ENCODE data around the gene ABHD17C.
A peak's percentile ranks its signal among the peaks of the same experiment; 100 is the strongest.
"Not testable (repeated sequence)": the region's sequence is repeated elsewhere in the genome, so short reads cannot be mapped to it uniquely, and the experiment has no call there.

The ABHD17C gene

DNA sequence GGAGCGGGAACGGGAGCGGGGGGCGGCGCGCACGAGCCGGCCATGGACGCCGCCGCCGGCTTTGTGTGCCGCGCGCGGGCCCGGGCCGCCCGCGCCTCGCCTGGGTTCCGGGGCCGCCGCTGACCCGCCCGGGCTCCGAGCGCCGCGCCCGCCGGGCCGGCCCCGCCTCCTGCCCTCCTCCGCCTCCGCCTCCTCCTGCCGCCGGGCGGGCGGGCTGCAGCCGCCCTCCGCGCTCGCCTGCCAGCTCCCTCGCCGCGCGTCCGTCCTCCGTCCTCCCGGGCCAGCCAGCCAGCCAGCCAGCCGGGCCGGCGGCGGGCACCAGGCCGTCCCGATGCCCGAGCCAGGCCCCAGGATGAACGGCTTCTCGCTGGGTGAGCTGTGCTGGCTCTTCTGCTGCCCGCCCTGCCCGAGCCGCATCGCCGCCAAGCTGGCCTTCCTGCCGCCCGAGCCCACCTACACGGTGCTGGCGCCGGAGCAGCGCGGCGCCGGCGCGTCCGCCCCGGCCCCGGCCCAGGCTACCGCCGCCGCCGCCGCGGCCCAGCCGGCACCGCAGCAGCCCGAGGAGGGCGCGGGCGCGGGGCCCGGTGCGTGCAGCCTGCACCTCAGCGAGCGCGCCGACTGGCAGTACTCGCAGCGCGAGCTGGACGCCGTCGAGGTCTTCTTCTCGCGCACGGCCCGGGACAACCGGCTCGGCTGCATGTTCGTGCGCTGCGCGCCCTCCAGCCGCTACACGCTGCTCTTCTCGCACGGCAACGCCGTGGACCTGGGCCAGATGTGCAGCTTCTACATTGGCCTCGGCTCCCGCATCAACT is at the start of gene ABHD17C:
Gene ABHD17C (plus strand): TSS at position 212 of the 812 bp plus-strand sequence. CDS start 120 bp downstream, at position 332.
- peak; percentile 79 for DNase-seq (ENCODE audit: low spot score)

DNA sequence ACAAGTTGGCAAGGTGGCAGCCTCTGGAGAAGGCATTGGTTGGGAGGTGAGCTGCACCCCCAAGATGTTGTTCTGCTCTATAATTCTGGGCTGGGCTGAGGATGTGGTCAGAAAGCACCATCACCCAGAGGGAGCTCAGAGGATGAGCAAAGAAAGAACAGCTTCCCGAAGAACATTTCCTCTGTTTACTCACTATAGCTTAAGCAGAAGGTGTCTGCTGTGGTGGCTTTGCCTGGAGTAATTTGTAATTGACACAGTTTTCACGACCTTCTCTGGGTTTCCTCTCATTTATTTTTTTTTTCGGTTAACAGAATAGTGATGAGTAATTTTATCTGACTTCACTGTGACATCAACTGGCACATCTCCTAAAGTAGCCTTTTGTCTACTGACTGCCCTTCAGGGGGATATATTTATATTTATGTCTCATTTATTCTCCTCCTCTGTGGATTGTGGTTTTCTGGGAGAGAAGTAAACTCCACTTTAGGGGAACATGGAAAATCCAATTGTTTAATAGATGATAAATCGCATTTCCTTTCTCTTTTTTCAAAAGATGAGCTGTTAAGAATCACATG is 49.5 kb upstream of the ABHD17C start:
- no peak for DNase-seq (ENCODE audit: low spot score)

DNA sequence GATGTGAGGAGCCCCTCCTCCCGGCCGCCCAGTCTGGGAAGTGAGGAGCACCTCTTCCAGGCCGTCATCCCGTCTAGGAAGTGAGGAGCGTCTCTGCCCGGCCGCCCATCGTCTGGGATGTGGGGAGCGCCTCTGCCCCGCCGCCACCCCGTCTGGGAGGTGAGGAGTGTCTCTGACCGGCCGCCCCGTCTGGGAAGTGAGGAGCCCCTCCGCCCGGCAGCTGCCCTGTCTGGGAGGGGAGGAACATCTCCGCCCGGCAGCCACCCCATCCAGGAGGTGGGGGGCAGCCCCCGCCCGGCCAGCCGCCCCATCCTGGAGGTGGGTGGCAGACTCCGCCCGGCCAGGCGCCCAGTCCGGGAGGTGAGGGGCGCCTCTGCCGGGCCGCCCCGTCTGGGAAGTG is 47.7 kb upstream of the ABHD17C start:
- not testable (repeated sequence) for DNase-seq (ENCODE audit: low spot score)

DNA sequence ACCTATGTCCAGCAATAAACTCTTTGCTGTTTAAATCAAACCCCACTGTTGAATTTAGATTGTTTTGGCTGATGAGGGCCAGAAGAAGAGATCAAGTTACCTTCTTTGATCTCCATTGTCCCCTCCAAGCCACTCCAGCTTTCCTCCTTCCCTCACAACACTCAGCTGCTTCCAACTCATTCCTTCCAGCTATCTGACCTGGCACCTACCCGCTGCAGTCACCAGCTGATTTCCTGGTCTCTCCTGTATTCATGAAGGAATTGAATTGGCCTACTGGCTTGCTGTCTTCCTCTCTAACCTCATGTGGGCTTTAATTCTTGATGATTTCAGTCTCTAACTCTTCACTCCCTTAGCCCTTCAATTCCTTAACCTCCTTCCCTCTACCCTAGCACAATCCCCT is 40.8 kb upstream of the ABHD17C start:
- no peak for DNase-seq (ENCODE audit: low spot score)

DNA sequence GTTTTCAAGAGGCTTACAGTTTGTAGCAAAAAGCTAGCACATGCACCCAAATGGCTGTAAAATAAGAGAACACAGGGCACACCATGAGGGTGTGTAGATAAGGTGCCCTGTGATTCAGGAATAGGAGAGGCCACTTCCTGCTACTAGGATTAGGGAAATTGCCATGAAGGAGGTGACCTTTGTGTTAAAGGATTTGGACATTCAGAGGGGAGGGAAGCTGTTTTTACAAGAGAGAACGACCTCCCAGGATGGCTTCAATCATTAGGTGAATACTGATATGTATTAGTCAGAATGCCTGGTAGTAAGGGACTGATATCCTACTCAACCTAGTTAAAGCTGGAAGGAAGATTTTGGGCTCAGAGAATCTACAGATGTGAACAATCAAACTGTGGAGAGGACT is 35.7 kb upstream of the ABHD17C start:
- DNase-seq (ENCODE audit: low spot score) = no peak

DNA sequence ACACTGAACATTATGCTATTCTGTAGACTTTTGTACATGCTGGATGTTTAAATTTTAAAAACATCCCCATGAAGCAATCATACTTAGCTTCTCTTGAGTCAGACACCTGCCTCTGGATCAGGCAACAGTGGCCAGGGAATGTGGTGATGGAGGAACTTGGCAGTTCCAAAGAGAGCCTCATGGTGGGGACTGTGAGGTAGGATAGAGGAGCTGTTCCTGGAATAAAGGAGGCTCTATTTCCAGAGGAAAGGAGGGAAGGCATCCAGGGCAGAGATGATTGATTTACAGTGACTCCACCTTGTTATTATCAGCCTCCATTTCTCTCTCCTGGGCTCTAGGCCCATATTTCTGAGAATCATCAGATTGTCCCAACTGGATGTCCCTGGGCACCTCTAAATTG is 35.0 kb upstream of the ABHD17C start:
- no peak for DNase-seq (ENCODE audit: low spot score)

DNA sequence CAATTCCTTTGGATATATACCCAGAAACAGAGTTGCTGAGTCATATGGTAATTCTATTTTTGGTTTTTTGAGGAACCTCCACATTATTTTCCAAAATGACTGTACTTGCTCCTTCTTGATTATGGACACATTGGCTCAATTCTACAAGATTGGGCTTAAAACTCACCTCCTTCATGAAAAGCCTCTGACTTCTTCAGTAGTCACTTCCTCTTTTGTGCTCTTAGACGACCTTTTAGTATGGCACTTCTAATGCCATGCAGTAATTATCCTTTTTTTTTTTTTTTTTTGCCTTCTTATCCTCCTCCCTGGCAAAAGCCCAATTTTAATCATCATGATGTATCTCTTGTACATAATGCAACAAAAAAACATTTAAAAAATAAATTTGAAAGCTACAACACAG is 33.0 kb upstream of the ABHD17C start:
- no peak for DNase-seq (ENCODE audit: low spot score)

DNA sequence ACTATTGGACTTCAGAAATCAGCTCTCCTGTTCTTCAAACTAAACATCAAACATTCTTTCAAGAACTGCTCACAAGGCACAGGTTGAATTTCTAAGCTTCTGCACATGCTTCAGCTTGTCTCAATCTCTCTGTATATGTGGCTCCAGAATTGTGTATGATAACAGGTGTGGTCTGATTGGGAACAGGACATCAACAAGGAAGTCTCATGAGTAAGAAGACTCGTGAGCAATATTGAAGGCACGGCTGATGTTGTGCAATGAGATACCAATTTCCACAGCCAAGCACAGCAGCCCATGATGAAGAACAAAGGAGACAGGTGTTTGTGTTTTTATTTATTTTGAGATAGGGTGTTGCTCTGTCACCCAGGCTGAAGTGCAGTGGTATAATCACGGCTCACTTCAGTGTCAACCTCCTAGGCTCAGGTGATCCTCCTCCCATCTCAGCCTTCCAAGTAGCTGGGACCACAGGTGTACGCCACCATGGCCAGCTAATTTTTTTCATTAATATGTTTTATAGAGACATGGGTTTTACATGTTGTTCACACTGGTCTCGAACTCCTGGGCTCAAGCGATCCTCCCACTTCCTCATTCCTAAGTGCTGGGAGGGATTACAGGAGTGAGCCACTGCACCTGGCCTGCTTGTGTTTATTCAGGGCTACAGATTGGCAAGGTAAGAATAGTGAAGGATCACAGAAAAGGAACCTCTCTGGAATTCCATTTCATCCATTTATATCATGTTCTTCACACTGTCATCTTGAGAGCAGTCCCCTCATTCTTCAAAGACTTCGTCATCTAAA is 32.2 kb upstream of the ABHD17C start:
- no peak for DNase-seq (ENCODE audit: low spot score)

DNA sequence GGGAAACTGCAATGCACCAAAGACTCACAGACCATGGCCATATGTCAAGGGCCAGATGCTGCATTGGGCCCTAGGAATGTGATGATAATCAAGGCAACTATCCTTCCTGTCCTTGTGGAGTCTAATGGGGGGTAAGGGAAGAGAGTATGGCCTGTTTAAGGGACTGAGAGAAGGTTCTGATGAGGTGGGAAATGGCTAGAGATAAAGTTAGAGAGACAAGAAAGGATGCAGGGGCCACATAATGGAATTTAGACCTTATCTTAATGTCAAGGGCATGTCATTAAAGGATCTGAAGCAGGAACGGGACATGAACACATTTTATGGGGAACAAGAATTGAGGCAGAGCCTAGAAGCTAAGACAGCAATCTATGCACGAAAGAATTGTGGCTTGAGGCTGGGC is 30.0 kb upstream of the ABHD17C start:
- no peak for DNase-seq (ENCODE audit: low spot score)

DNA sequence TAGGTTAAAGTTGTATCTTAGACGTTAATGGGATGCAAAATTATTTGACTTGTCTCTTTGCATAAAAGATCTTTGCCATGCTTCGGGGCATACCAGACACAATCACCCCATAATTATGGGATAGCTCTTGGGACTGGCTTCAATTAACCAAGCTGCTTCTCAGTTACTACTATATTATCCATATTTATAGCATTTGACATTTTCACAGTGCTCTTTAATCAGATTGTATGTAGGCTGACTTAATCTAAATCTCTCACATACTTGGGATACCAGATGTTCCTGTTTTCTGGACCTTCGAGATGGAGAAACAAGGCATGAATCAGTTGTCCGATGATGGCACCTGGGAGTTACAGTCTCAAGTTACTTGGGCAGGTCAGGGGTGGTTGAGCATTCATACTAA is 27.2 kb upstream of the ABHD17C start:
- DNase-seq (ENCODE audit: low spot score) = no peak

DNA sequence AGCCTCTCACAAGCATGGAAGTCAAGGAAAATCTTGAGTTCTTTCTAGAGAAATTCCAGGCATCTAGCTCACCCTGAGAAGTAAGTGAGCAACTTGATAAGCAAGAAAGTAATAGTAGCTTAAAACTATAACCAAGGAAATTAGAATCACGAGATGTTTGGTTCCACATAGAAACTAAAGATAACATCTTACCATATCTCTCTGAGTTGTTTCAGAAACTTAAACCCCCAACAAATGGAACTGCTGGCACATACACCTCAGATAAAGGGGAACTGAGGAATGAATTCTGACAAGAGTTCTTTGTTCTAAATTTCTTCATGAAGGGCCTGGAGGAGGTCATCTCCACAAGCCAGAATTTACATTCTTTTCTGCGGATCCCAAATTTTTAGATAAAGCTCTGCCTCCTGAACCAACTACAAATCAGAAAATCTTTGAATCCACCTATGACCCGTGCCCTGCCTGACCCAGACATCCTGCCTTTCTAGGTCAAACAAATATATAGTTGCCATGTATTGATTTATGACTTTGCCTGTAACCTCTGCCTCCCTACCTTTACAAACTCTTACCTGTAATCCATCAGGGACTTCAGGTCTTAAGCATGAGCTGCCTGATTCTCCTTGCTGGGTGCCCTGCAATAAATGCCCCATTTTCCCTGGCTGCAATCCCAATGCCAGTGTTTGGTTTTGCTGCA is 26.4 kb upstream of the ABHD17C start:
- no peak for DNase-seq (ENCODE audit: low spot score)

DNA sequence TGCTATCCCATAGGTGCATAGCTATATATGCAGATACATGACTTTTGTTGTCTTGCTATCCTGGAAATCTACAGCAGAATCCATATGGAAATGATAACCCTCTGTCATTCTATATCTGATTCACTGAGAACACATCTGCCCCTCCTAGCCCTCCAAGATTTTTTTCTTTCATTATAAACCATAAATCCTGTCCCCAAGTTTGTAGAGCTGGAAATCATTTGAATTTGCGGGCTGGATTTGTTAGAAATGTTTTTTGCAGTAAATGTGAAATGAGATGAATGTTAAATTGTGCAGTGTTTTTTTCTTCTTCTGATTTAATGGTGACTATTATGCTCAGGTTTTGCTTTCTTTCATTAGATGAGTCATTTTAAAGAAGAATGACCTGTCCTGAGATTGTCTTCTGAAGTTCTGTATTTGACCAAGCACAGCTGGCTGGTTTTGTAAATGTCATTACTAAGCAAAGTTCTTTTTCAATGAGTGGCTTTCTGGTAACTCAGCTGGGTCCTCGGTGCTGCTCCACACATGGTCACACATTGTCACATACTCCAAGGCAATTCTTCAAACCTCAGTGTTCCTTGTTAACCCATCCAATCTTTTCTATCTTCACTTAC is 25.3 kb upstream of the ABHD17C start:
- DNase-seq (ENCODE audit: low spot score) = no peak

DNA sequence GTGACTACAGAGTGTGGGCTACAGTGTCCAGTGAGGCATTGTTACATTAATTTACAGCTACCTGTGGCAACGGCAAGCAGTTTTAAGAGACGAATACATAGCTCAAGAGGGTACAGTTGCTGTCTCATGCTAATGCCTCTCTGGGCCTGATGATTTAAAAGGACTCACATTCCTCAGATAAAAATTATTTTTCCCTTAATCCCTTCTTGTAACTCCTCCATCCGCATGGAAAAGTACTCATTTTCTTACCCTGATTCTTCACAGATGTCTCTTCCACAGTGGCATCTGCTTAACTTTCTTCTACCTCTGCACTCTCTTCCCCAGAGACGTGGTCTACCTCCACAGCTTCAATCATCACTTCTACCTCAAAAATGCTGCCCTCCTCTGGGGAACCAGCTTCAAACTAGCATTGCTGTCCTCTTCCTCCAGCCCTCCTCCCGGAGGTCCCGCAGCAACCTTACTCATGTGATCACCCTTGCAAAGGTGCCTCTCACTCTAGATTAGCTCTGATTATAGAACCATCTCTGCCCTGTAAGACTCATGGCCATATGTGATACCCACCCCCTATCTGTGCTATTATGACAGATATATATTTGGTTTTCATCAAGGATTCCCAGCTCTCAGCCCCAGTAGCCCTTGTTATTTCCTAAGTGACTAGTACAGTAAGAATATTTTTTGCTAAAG is 21.4 kb upstream of the ABHD17C start:
- no peak for DNase-seq (ENCODE audit: low spot score)

DNA sequence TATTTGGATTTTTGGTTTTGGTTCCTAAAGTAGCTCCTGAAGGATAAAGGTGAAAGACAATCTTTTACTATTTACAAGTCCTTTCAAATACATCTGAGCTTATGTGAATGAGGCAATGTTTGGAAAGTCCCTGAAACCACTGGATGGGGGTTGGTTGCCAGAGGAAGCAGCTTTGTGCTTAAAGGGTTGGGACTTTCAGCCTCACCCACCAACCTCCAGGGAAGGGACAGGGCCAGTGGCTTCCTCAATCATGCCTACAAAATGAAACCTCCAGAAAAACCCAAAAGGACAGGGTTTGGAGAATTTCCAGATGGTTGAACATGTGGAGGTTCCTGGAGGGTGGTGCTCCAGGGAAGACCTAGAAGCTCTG is 20.9 kb upstream of the ABHD17C start:
- no peak for DNase-seq (ENCODE audit: low spot score)

DNA sequence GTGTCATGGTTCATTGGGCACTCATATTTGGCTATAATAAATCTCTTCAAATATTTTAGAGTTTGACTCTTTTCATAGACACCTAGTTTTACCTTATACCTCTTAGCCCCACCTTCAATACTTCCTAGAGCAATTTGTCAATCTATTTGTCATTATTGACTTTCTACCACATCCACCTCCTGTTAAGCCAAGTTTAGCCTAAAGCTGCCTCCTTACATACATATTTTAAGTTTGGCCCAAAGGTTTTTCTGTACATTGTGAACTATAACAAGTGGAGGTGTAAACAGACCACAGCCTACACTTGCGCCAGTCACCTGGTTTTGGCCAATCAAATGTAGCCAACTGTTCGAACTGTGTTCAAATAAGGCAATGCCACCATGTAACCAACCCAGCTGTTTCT is 18.1 kb upstream of the ABHD17C start:
- DNase-seq (ENCODE audit: low spot score) = no peak

DNA sequence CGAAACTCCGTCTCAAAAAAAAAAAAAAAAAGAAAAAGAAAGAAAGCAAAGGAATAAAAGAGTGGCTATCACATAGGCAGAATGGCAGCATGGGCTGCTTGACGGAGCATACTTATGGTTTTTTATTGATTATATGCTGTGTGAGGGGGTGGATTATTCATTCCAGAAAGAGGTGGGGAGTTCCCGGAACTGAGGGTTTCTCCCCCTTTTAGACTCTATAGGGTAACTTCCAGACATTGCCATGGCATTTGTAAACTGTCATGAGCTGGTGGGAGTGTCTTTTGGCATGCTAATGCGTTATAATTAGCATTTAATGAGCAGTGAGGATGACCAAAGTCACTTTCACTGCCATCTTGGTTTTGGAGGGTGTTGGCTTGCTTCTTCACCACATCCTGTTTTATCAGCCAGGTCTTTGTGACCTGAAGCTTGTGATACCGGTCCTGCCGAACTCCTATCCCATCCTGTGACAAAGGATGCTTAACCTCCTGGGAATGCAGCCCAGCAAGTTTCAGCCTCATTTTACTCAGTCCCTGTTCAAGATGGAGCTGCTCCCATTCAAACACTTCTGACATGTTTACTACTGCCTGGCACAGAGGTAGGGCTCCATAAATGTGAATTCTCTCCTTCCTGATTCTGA is 15.8 kb upstream of the ABHD17C start:
- DNase-seq (ENCODE audit: low spot score) = no peak

DNA sequence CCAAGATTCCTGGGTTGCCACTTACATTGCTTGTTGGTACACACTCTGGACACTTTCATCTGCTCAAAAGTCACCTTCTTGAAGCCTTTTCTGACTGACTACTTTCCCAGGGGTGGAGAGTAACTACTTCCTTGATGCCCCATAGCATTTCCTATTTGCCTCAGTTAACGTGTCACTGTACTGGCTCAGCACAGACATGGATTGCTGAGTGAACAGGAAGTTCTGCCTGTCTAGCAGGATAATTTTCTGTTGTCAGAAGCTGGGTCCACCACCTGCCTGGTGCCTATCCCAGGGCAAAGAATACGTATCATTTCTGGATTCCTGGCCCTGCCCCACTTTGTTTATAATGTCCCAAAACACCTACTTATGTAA is 15.3 kb upstream of the ABHD17C start:
- DNase-seq (ENCODE audit: low spot score) = no peak

DNA sequence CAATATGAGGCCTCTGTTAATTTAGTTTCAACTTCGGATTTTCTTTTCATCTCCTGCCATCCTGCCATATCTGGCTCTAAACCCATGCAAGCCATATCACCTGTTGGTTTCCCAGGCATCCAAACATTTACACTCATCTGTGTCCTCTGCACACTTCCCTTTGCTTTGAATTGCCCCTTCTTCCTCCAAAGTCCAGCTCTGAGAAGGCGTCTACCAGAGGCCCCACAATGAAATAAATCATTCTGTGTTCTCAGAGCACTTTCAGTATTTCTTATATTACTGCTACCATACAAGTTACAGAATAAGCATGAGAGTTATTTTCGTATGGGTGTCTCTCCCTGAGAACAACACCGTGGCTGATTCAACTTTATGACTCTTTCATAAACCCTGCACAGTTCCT is 12.9 kb upstream of the ABHD17C start:
- no peak for DNase-seq (ENCODE audit: low spot score)

DNA sequence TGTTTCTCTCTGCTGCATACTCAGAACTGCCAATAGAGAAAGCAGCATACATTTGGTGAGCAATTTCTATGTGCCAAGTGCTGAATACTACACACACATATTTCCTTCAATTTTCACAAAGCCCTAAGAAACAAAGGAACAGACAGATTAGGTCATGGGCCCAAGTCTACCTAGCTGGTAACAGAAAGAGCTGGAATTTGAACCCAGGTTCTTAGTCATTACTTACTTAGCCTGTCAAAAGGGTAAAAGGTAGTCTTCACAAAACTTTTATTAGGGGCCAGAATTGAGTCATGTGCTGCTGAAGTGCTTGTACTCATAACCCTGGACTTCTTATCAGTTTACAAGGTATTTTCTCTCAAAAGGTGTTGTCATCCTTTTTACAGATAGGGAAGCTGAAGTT is 10.4 kb upstream of the ABHD17C start:
- DNase-seq (ENCODE audit: low spot score) = no peak

DNA sequence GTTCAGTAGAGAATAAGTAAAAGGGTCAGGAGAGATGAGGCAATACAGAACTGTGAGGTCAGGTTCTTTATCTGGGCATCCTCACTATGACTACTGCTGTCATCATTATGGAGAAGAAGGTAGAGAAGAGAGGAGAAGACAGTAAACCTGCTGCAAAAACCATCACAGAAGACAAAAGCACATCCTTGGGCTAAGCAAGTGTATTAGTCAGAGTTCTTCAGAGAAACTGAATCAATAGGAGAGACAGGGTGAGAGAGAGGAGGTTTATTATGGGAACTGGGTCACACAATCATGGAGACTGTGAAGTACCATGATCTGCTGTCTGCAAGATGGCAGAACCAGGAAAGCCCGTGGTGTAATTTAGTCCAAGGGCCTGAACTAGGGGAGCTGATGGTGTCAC is 9.5 kb upstream of the ABHD17C start:
- no peak for DNase-seq (ENCODE audit: low spot score)

DNA sequence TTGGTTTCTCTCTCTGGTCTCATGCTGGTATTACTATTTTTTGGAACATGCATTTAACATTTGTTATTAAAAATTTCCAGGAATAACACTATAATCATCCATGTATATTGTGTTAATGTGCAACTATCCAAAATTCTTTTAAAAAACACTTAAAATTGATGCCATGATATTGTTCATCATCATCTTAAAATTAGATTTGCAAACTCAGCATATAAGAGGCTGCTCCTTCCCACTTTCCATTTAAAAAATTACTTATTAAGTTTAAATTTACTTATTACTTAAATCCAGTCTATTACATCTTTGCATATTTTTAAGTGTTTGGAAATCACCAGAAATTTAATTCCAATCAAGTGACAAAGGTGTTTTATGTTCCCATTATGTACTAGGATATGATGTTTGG is 5.8 kb upstream of the ABHD17C start:
- no peak for DNase-seq (ENCODE audit: low spot score)
